Right lobe of liver (tissue), 4 donors: ENCODE results near the gene FRG1.
"Not testable (repeated sequence)": the region's sequence is repeated elsewhere in the genome, so short reads cannot be mapped to it uniquely, and the experiment has no call there.

Source experiments
- POLR2A ChIP-seq: fragments of 450-650 bp; IDR thresholded peaks from one replicate; pipeline ENCODE4 v1.6.1; 2017; ENCODE audit warnings: antibody characterized with exemption, mild to moderate bottlenecking
- TF ChIP-seq, protein P1 (sequence below), 4 donors: fragments of 200-600 bp in 3 of 4; fragments of 450-650 bp in 1 of 4; IDR thresholded peaks; one replicate each; pipeline versions ENCODE4 v1.5.1 to v1.8.0; 2016 to 2022; ENCODE audit warnings: antibody characterized with exemption in 4 of 4, mild to moderate bottlenecking in 2 of 4
- donor health status: DM: no; HTN: no; CAD: no.
- donor health status: DM: no; HTN: no; CAD: no.
- donor health status: DM: no; HTN: yes; CAD: no.

DNA sequence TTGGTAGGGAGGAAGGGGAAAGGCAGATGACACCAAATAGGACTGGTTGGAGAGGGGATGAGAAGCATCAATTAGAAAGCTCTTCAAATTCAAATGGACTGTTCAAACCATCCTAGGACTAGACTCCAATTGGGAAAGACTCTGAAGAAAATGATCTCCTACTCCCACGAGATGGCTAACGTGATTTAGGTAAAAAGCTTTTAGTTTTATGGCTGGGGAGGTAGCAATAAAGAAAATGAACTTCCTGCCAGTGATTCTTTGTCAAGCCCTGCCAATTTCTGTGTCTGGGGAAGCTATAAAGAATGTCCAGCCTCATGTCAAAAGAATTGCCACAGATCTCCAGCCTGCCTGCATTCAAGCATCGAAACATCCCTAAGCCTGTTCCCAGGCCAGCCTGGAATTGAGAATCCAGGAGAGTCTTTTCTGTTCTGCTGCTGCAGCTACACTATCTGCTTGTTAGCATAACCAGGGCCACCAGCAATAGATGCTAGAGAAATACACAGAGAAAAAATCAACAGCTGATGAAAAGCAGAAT is 41.1 kb upstream of the FRG1 start:
- TF ChIP-seq, protein P1, sequence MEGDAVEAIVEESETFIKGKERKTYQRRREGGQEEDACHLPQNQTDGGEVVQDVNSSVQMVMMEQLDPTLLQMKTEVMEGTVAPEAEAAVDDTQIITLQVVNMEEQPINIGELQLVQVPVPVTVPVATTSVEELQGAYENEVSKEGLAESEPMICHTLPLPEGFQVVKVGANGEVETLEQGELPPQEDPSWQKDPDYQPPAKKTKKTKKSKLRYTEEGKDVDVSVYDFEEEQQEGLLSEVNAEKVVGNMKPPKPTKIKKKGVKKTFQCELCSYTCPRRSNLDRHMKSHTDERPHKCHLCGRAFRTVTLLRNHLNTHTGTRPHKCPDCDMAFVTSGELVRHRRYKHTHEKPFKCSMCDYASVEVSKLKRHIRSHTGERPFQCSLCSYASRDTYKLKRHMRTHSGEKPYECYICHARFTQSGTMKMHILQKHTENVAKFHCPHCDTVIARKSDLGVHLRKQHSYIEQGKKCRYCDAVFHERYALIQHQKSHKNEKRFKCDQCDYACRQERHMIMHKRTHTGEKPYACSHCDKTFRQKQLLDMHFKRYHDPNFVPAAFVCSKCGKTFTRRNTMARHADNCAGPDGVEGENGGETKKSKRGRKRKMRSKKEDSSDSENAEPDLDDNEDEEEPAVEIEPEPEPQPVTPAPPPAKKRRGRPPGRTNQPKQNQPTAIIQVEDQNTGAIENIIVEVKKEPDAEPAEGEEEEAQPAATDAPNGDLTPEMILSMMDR (IDR thresholded peaks at IDR 0.05) = not testable (repeated sequence)
- TF ChIP-seq POLR2A = not testable (repeated sequence)
